Thymus (tissue), 11 donors: ENCODE data around the gene VPS13D. TPM values are rescaled to one million over a fixed set of nuclear protein-coding genes. Genes with fewer than 3 reads are reported as not detected.
A peak's percentile ranks its signal among the peaks of the same experiment; 100 is the strongest.

Experiments used
- DNase-seq, 9 donors: peaks; one replicate each; pipeline ENCODE4 v3.0.0-alpha.2; 2013; ENCODE audit warnings: low spot score in 9 of 9, low read depth in 6 of 9, missing footprints in 1 of 9
- H3K27ac ChIP-seq, 2 donors: one replicate each; pipeline ENCODE4 v1.5.1; 2013; ENCODE audit warnings: control low read depth in 1 of 2, low read depth in 1 of 2, low read length in 1 of 2, mild to moderate bottlenecking in 1 of 2, moderate library complexity in 1 of 2
- H3K27me3 ChIP-seq, 2 donors: one replicate each; pipeline ENCODE4 v1.5.1; 2013; ENCODE audit warnings: low read length in 1 of 2; ENCODE audit not compliant: control insufficient read depth in 2 of 2, insufficient read depth in 1 of 2
- H3K36me3 ChIP-seq, 2 donors: one replicate each; pipeline ENCODE4 v1.5.1; 2013; ENCODE audit warnings: low read length in 1 of 2, mild to moderate bottlenecking in 1 of 2, moderate library complexity in 1 of 2; ENCODE audit not compliant: control insufficient read depth in 2 of 2, insufficient read depth in 2 of 2
- H3K4me1 ChIP-seq, 2 donors: one replicate each; pipeline ENCODE4 v1.5.1; 2013; ENCODE audit warnings: low read length in 2 of 2; ENCODE audit not compliant: control insufficient read depth in 2 of 2, insufficient read depth in 2 of 2
- H3K4me3 ChIP-seq, 2 donors: one replicate each; pipeline ENCODE4 v1.5.1; 2013; ENCODE audit warnings: low read length in 2 of 2, control low read depth in 1 of 2, mild to moderate bottlenecking in 1 of 2
- H3K9me3 ChIP-seq, 2 donors: one replicate each; pipeline ENCODE4 v1.5.1; 2013; ENCODE audit warnings: low read length in 1 of 2, mild to moderate bottlenecking in 1 of 2; ENCODE audit not compliant: control insufficient read depth in 2 of 2, insufficient read depth in 1 of 2
- WGBS: extraction: QIAGEN DNeasy Blood & Tissue Kit; methylation state at CpG from one replicate; pipeline ENCODE4 v1.1.7; 2013; 5-methylcytosine and 5-hydroxymethylcytosine counted together
- polyA plus RNA-seq: library from polyadenylated mRNA; stranded (reverse); fragments of 200-250 nt; gene quantifications from one replicate; pipeline ENCODE4 v1.2.3, GENCODE V29; 2013
- total RNA-seq: library from RNA; stranded (reverse); fragments of 120-200 nt; gene quantifications from one replicate; pipeline ENCODE4 v1.2.4, GENCODE V29; 2013
- donor health status: healthy.

Gene VPS13D
- total and polyA plus RNA-seq, 2 donors = 10.2 to 21.7 TPM

DNA sequence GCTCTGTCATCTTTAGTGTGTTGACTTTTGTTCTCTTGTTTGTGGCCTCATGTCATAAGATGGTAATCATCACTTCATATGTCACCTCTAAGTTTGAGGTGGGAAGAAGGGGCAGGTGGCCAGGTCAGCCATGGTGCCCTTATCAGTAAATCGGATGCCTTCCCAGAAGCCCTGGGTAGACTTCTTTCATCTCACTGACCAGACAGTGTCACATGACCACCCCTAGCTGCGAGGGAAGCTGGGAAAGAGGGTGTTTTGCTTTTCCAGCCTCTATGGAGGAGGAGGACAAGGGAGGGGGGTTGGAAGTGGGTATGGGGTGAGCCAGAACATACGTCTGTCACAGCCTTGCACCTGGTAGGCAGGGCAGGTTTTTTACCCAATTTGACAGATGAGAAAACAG lies 34.4 kb upstream of the VPS13D start:
- H3K9me3 ChIP-seq = no peaks in the 10 kb centered on the region
- peaks cover 0 to 8% of the 10 kb centered on the region in 2 donors for H3K36me3 ChIP-seq
- no peak overlapping the region for H3K4me3 ChIP-seq
- WGBS = 85% methylated on average over 3 of the region's 3 CpGs
- no peak for DNase-seq
- no peaks in the 10 kb centered on the region for H3K27me3 ChIP-seq
- H3K27ac ChIP-seq = no peak overlapping the region
- peaks cover 0 to 8% of the 10 kb centered on the region in 2 donors for H3K4me1 ChIP-seq

DNA sequence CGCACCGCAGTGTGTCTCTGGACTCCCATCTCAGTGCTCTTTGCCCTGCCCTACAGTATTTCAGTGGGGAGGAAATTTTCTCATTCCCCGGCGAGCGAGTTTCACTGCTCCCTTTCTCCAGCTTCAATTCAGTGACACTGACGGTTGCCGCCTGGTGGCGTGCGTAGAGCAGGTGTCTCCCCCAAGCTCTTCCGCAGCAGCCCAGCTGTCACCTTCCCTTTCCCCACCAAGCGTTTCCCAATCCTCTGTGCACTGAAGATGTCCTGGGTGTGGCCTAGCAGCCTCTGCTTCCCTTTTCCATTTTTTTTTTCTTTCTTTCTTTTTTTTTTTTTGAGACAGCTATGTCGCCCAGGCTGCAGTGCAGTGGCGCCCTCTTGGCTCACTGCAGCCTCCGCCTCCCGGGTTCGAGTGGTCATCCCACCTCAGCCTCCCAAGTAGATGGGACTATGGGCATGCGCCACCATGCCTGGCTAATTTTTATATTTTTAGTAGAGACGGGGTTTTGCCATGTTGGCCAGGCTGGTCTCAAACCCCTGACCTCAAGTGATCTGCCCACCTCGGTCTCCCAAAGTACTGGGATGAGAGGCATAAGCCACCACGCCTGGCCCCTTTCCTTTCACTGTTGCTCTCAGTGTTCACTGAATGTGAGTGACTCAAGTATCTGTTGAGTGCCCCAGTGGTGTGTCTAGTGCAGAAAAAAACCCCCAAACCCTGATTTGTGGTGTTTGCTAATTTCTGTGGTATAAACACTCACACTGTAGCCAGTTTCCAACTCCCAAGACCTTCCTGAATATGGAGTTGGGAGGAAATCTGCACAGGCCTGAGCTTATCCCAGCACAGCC lies 33.0 kb upstream of the VPS13D start:
- WGBS = 90% methylated on average over 20 of the region's 20 CpGs
- Histone ChIP-seq H3K36me3 (peaks cover 0 to 5% of the 10 kb centered on the region in 2 donors), H3K4me1 (peaks cover 0 to 8% of the 10 kb centered on the region in 2 donors), H3K9me3 (no peaks in the 10 kb centered on the region), H3K4me3 (no peak overlapping the region), H3K27me3 (no peaks in the 10 kb centered on the region), H3K27ac (no peak overlapping the region)
- DNase-seq = peak in 1 of 9 donors; percentile 34

DNA sequence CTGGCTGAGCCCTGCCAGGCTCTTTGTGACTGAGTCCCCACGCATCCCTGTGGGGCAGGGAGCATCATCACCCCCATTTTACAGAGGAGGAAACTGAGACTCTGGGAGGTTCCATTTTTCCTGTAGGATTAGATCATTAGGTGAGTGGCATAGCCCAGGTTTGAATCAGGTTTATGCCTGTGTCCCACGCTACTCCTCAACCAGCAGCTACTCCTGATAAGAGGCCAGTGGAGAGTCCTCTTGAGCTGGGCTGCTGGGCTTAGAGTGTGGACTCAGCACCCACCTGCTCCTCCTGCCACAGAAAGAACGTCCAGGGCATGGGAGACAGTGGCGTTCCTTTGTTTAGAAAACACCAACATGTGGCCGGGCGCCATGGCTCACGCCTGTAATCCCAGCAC lies 32.3 kb upstream of the VPS13D start:
- Histone ChIP-seq H3K36me3 (peaks cover 0 to 4% of the 10 kb centered on the region in 2 donors), H3K27ac (no peak overlapping the region), H3K9me3 (no peaks in the 10 kb centered on the region), H3K27me3 (no peaks in the 10 kb centered on the region), H3K4me1 (peaks cover 0 to 8% of the 10 kb centered on the region in 2 donors), H3K4me3 (no peak overlapping the region)
- 97% methylated on average over 7 of the region's 7 CpGs for WGBS
- DNase-seq = no peak

DNA sequence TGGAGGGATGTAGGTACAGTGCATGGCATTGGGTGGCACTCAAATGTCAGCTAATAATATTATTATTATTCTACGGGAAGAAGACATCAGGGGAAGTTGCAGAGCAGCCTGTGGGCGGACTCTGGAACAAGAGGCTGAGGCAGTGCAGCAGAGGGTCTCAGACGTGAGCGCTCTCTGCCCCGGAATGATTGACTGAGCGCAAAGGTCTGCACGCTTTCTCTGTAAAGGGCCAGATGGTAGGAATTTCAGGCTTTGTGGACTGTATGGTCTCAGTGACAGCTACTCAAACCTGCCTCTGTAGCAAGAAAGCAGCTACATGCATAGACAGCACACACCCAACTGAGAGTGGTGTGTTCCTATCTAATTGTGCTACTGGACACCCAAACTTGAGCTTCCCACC lies 29.6 kb upstream of the VPS13D start:
- no peak for DNase-seq
- WGBS = 98% methylated on average over 7 of the region's 7 CpGs
- no peaks in the 10 kb centered on the region for H3K27me3 ChIP-seq
- H3K27ac ChIP-seq = no peak overlapping the region
- H3K4me1 ChIP-seq = peaks cover 0 to 19% of the 10 kb centered on the region in 2 donors
- no peaks in the 10 kb centered on the region for H3K9me3 ChIP-seq
- no peak overlapping the region for H3K4me3 ChIP-seq
- H3K36me3 ChIP-seq = no peaks in the 10 kb centered on the region

DNA sequence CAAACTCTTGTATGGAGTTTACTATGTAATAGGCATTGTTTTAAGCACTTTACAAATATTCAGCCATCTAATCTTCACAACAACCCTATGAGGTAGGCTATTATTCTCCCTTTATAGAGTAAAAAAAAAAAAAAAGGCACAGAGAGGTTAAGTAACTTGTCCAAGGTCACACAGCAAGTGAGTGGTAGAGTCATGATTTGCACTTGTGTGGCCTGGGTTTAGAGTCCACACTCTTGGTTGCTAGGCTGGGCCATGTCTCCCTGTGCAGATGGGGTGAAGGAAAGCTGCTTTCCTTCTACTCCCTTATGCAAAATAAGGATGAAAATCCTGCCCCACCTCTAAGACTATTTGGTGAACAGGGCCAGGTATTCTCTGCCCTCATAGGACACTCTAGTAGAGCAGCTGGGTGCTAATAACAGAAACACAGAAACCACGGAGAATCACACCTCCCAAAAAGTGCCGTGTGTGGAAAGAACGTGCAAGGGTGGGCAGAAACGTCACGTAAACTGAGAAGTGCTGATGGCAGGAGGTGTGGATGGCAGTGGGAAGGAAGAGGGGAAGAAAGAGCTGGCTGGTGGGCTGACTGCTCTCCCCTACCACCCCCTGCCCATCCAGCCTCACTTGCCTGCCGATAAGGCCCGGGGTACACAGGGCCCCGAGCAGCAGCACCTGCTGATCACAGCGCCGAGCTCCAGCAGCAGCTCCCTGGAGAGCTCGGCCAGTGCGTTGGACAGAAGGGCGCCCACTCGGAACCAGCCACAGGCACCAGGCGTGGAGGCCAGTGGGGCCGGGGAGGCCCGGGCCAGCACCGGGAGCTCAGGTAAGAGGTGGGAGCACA lies 28.3 kb upstream of the VPS13D start:
- Histone ChIP-seq H3K36me3 (no peaks in the 10 kb centered on the region), H3K4me1 (peaks cover 0 to 19% of the 10 kb centered on the region in 2 donors)
- 93% methylated on average over 18 of the region's 18 CpGs for WGBS

DNA sequence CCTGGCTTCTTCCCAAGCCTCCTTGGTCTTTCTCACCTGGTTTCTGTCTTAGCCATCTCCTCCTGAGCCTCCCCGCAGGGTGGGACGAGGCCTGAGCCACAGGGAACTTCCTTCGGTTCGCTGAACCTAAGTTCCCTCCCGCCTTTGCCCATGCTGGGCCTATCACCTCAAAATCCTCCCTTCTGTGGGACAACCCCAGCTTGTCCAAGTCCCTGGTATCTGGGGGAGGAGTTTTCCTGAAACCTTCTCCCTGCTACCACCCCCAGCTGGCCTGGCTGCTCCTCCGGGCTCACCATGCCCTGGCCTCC lies 27.7 kb upstream of the VPS13D start:
- no peaks in the 10 kb centered on the region for H3K9me3 ChIP-seq
- 95% methylated on average over 6 of the region's 6 CpGs for WGBS
- no peak for DNase-seq
- H3K4me1 ChIP-seq = peaks cover 0 to 19% of the 10 kb centered on the region in 2 donors
- H3K27me3 ChIP-seq = no peaks in the 10 kb centered on the region
- no peak overlapping the region for H3K27ac ChIP-seq
- H3K36me3 ChIP-seq = no peaks in the 10 kb centered on the region
- no peak overlapping the region for H3K4me3 ChIP-seq

More for the DNA sequence above, 28.3 kb upstream of the VPS13D start:
- no peaks in the 10 kb centered on the region for H3K27me3 ChIP-seq
- H3K27ac ChIP-seq = no peak overlapping the region
- no peaks in the 10 kb centered on the region for H3K9me3 ChIP-seq
- H3K4me3 ChIP-seq = no peak overlapping the region
- no peak for DNase-seq

DNA sequence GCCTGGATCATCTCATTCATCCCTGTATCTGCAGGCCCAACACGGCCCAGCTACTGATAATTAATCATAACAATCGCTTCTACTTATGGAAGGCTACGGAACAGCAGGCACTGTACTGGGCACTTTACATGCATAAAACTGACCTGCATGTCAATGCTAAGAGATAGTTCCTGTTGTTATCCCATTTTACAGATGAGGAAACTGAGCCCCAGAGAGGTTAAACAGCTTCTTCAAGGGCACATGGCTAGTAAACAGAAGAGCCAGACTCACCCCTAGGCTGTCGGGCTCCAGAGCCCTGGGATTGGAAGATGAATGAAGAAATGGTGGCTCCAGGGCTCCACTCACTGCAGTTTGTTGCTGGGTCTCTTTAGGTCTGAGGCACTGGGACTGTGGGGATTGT lies 27.3 kb upstream of the VPS13D start:
- H3K4me3 ChIP-seq = no peak overlapping the region
- WGBS = 94% methylated on average over 4 of the region's 4 CpGs
- H3K4me1 ChIP-seq = peaks cover 0 to 19% of the 10 kb centered on the region in 2 donors
- no peaks in the 10 kb centered on the region for H3K27me3 ChIP-seq
- DNase-seq = no peak
- no peaks in the 10 kb centered on the region for H3K36me3 ChIP-seq
- peak overlapping the region in 1 of 2 donors; percentile 37 for H3K27ac ChIP-seq
- no peaks in the 10 kb centered on the region for H3K9me3 ChIP-seq

DNA sequence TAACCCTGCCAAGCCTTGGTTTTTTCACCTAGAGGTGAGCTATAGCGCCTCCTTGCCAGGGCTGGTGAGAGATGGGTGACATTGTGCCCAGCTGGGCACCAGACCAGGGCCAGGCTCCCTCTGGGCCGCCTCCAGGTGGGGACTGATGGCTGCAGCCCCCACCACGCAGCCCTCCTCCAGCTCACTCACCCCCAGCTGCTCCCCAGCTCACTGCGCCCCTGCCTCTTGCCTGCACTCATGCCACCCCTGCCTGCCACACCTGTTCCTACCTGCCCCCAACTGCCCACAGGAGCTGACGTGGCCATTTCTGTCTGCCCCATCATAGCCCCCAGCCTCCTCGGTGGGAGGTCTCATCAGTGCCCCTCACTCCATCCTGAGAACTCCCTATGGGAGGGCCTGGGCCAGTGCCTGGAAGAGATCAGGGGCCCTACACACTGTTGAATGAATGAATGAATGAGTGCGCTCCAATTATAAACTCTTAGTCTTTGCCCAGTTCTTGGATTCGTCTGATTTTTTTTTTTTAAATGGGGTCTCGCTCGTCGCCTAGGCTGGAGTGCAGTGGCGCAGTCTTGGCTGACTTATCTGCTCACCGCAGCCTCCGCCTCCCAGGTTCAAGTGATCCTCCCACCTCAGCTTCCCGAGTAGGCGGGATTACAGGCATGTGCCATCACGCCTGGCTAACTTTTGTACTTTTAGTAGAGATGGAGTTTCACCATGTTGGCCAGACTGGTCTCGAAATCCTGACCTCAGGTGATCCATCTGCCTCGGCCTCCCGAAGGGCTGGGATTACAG lies 26.4 kb upstream of the VPS13D start:
- Histone ChIP-seq H3K4me1 (peaks cover 0 to 19% of the 10 kb centered on the region in 2 donors), H3K4me3 (no peak overlapping the region), H3K27me3 (no peaks in the 10 kb centered on the region), H3K9me3 (no peaks in the 10 kb centered on the region), H3K27ac (peak overlapping the region in 1 of 2 donors; percentile 8), H3K36me3 (no peaks in the 10 kb centered on the region)
- DNase-seq = no peak
- 93% methylated on average over 20 of the region's 20 CpGs for whole genome bisulfite sequencing
